Adrenal gland (tissue), 12 donors: ENCODE data around the gene RNF186. TPM values are rescaled to one million over a fixed set of nuclear protein-coding genes. Genes with fewer than 3 reads are reported as not detected.
"Not testable (repeated sequence)": the region's sequence is repeated elsewhere in the genome, so short reads cannot be mapped to it uniquely, and the experiment has no call there.

Source experiments
- DNase-seq, 7 donors: peaks; one replicate each; pipeline ENCODE4 v3.0.0-alpha.2; 2019 to 2020
- H3K27ac ChIP-seq, 5 donors: fragments of 200-600 bp; sonication (generic) in 4 of 5; 1 replicate in 3 of 5; 2 replicates in 2 of 5; pipeline versions ENCODE4 v1.5.1 to v1.8.0; 2016 to 2020; ENCODE audit warnings: mild to moderate bottlenecking in 1 of 5
- H3K27me3 ChIP-seq: fragments of 200-600 bp; 2 replicates; pipeline ENCODE4 v1.8.0; 2021
- H3K36me3 ChIP-seq, 2 donors: fragments of 200-600 bp; replicated peaks in 1 of 2; 1 replicate in 1 of 2; 2 replicates in 1 of 2; pipeline versions ENCODE4 v1.5.1 to v1.8.0; 2018 to 2022
- H3K4me1 ChIP-seq, 2 donors: fragments of 200-600 bp; replicated peaks in 1 of 2; 1 replicate in 1 of 2; 2 replicates in 1 of 2; pipeline versions ENCODE4 v1.5.1 to v1.8.0; 2018 to 2021
- H3K4me3 ChIP-seq, 4 donors: fragments of 200-600 bp; sonication (generic) in 3 of 4; one replicate each; pipeline ENCODE4 v1.5.1; 2016 to 2018
- H3K9me3 ChIP-seq, 3 donors: fragments of 200-600 bp; sonication (generic) in 1 of 3; replicated peaks in 1 of 3; 1 replicate in 2 of 3; 2 replicates in 1 of 3; pipeline versions ENCODE4 v1.5.1 to v1.8.0; 2016 to 2021
- POLR2A ChIP-seq, 2 donors: fragments of 450-650 bp; IDR thresholded peaks; one replicate each; pipeline ENCODE4 v1.6.1; 2017; ENCODE audit warnings: antibody characterized with exemption in 2 of 2, mild to moderate bottlenecking in 2 of 2, moderate library complexity in 1 of 2
- WGBS, 4 donors: extraction: QIAGEN DNeasy Blood & Tissue Kit in 2 of 4; methylation state at CpG; one replicate each; pipeline versions ENCODE4 v1.1.5 to v1.1.7; 2013 to 2017; 5-methylcytosine and 5-hydroxymethylcytosine counted together
- intact Hi-C, 2 donors: fragments of 100-400 bp; cut with DNase I; formaldehyde crosslinking; loops; one replicate each; pipeline versions ENCODE4 v1.14.1 to v1.15.0; 2022 to 2023
- polyA plus RNA-seq, 3 donors: library from polyadenylated mRNA; stranded (reverse); fragments of 200-250 nt in 2 of 3; fragments of 350-450 nt in 1 of 3; fragmentation: Illumina TruSeq in 1 of 3; extraction: RNeasy Lipid Tissue Mini Kit (QIAGEN cat#74804) in 1 of 3; gene quantifications; one replicate each; pipeline ENCODE4 v1.2.3, GENCODE V29; 2013 to 2014
- total RNA-seq, 9 donors: library from RNA; depleted of rRNA in 4 of 9; stranded (reverse); fragments of >200 nt in 4 of 9; fragments of 120-200 nt in 1 of 9; fragmentation: NEBNext Ultra II Directional in 1 of 9; extraction: Animal tissue kit (Norgen Biotek cat#: 25700) in 1 of 9; gene quantifications; one replicate each; pipeline versions ENCODE4 v1.1.0 to v1.2.4, GENCODE V29; 2013 to 2023
- TF ChIP-seq, protein P1 (sequence below), 6 experiments: fragments of 450-650 bp in 4 of 6; fragments of 200-600 bp in 2 of 6; sonication (generic) in 1 of 6; IDR thresholded peaks; 1 replicate in 5 of 6; 2 replicates in 1 of 6; pipeline versions ENCODE4 v1.5.1 to v1.8.0; 2016 to 2021; ENCODE audit warnings: antibody characterized with exemption in 6 of 6, mild to moderate bottlenecking in 2 of 6, moderate library complexity in 1 of 6
- donor health status: healthy with polysubstance abuse.
- donor health status: Bipolar disorder and iron deficiency.
- donor health status: DM: yes; HTN: yes; CAD: no.
- donor health status: DM: no; HTN: no; CAD: no.
- donor health status: DM: no; HTN: no; CAD: no.
- donor health status: DM: yes; HTN: yes; CAD: no.

RNF186 gene
- total and polyA plus RNA-seq, 12 donors, result not detected

DNA sequence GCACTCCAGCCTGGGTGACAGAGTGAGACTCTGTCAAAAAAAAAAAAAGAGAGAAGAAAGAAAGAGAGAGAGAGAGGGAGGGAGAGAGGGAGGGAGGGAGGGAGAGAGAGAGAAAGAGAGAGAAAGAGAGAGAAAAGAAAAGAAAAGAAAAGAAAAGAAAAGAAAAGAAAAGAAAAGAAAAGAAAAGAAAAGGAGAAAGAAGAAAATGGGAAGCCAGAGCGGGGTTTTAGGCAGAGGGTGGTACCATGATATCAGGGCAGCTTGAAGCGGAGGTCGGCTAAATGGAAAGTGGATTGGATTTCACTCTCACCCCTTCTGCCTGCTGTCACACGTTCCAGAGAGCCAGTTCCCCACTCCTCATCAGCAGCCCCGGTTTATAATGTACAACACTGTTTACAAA is 17.3 kb downstream of the RNF186 start:
- Histone ChIP-seq H3K4me1 (peaks cover 9% of the 10 kb centered on the region in 2 donors), H3K9me3 (no peaks in the 10 kb centered on the region), H3K4me3 (no peak overlapping the region), H3K27ac (peak overlapping the region in 2 of 5 donors; percentile 76 to 95), H3K27me3 (no peaks in the 10 kb centered on the region), H3K36me3 (no peaks in the 10 kb centered on the region)
- intact Hi-C loops, result no loop called here
- 79 to 89% (median 88%) methylated on average over 5 of the region's 5 CpGs for WGBS, 4 donors
- no peak for DNase-seq
- TF ChIP-seq, protein P1, sequence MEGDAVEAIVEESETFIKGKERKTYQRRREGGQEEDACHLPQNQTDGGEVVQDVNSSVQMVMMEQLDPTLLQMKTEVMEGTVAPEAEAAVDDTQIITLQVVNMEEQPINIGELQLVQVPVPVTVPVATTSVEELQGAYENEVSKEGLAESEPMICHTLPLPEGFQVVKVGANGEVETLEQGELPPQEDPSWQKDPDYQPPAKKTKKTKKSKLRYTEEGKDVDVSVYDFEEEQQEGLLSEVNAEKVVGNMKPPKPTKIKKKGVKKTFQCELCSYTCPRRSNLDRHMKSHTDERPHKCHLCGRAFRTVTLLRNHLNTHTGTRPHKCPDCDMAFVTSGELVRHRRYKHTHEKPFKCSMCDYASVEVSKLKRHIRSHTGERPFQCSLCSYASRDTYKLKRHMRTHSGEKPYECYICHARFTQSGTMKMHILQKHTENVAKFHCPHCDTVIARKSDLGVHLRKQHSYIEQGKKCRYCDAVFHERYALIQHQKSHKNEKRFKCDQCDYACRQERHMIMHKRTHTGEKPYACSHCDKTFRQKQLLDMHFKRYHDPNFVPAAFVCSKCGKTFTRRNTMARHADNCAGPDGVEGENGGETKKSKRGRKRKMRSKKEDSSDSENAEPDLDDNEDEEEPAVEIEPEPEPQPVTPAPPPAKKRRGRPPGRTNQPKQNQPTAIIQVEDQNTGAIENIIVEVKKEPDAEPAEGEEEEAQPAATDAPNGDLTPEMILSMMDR (IDR thresholded peaks at IDR 0.05), result no peak
- no peak for TF ChIP-seq POLR2A (IDR thresholded peaks at IDR 0.05)

DNA sequence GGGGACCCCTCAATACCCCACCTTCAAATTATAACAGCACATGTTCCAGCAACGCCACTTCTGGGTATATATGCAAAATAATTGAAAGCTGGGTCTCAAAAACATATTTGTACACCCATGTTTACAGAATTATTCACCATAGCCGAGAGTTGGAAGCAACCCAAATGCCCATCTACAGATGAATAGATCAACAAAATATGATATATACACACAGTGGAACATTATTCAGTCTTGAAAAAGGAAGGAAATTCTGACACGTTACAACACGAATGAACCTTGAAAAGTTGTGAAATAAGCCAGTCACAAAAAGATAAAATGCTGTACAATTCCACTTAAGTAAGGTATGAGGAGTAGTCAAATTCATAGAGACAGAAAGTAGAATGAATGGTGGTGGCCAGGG is 20.5 kb downstream of the RNF186 start:
- TF ChIP-seq, protein P1 (IDR thresholded peaks at IDR 0.05), result no peak
- no peak for TF ChIP-seq POLR2A (IDR thresholded peaks at IDR 0.05)
- no peaks in the 10 kb centered on the region for H3K36me3 ChIP-seq
- intact Hi-C loops, result no loop called here

DNA sequence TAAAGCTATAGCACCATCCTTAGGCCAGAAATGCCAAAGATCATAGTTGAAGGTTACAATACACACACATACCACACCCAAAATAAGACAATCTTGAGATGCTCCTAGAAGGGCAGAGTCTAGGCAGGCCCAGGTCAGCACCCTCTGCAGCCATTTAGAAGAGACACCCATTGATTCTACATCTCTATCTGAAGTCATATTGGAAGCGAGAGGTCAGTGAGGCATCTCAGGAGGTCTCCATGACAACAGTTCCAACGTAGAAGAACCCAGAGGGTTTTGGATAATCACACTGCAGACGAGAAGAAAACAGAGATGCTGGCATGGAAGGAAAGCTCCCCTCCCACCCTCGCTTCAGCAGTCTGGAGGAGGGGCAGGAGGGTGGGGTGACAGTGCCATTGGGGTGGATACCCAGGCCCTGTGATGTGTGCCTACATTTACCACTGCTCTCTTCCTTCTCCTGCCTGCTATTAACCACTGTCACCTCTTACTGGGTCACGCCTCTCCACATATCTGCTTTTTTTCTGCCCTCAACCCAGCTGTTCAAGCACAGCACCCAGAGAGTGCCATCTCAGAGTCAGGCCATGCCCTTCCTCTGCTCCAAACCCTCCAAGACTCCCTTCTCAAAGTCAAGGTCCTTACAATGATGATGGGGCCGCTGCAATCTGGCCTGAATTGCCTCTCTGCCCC is 21.6 kb downstream of the RNF186 start:
- WGBS, 4 donors, result 76 to 87% (median 84%) methylated on average over 6 of the region's 6 CpGs
- no peaks in the 10 kb centered on the region for H3K36me3 ChIP-seq
- no peak overlapping the region for H3K27ac ChIP-seq

More for the DNA sequence above, 20.5 kb downstream of the RNF186 start:
- Histone ChIP-seq H3K27me3 (no peaks in the 10 kb centered on the region), H3K4me3 (no peak overlapping the region), H3K9me3 (no peaks in the 10 kb centered on the region), H3K27ac (no peak overlapping the region), H3K4me1 (peaks cover 9 to 13% of the 10 kb centered on the region in 2 donors)
- no peak for DNase-seq
- 65 to 68% (median 66%) methylated on average over 4 of the region's 4 CpGs for WGBS, 4 donors

DNA sequence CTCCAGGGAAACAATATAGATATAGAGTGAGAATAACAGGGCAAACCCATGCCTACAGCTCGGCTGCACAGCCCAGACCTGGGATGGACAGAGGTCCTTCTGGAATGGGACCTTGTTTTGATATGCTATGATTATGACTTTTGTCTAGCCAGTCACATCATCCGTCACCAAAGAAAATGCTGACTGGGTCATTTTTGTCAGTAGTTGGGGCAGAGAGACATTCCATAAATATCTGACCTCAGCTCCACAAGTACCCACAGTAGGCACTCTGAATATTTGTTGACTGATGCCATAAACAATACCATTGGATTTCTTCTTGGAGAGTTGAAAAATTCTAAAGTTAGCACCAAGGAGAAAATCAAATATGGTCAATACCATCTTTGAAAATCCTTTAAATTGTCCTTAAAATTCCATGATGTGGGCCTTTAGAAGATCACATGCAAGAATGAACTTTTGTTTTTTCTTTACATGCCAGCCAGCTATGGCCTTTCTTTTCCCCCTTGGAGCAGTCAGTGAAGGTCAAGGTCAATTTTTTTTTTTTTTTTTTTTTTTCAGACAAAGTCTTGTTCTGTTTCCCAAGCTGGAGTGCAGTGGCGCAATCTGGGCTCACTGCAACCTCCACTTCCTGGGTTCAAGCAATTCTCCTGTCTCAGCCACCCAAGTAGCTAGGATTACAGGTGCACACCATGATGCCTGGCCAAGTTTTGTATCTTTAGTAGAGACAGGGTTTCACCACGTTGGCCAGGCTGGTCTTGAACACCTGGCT is 22.7 kb downstream of the RNF186 start:
- no peak overlapping the region for H3K27ac ChIP-seq
- no peaks in the 10 kb centered on the region for H3K9me3 ChIP-seq
- H3K36me3 ChIP-seq, result no peaks in the 10 kb centered on the region
- TF ChIP-seq, protein P1 (IDR thresholded peaks at IDR 0.05), result no peak
- TF ChIP-seq POLR2A (IDR thresholded peaks at IDR 0.05), result no peak
- H3K4me1 ChIP-seq, result peaks cover 0 to 4% of the 10 kb centered on the region in 2 donors
- intact Hi-C loops, result no loop called here
- 76 to 90% (median 85%) methylated on average over 4 of the region's 4 CpGs for WGBS, 4 donors
- no peak overlapping the region for H3K4me3 ChIP-seq
- H3K27me3 ChIP-seq, result no peaks in the 10 kb centered on the region
- DNase-seq, result peak in 1 of 7 donors; percentile 35

More for the DNA sequence above, 21.6 kb downstream of the RNF186 start:
- TF ChIP-seq, protein P1 (IDR thresholded peaks at IDR 0.05), result no peak
- TF ChIP-seq POLR2A (IDR thresholded peaks at IDR 0.05), result no peak
- DNase-seq, result no peak
- no peaks in the 10 kb centered on the region for H3K9me3 ChIP-seq
- peaks cover under 1 to 5% of the 10 kb centered on the region in 2 donors for H3K4me1 ChIP-seq
- H3K4me3 ChIP-seq, result no peak overlapping the region
- intact Hi-C loops, result no loop called here
- no peaks in the 10 kb centered on the region for H3K27me3 ChIP-seq

DNA sequence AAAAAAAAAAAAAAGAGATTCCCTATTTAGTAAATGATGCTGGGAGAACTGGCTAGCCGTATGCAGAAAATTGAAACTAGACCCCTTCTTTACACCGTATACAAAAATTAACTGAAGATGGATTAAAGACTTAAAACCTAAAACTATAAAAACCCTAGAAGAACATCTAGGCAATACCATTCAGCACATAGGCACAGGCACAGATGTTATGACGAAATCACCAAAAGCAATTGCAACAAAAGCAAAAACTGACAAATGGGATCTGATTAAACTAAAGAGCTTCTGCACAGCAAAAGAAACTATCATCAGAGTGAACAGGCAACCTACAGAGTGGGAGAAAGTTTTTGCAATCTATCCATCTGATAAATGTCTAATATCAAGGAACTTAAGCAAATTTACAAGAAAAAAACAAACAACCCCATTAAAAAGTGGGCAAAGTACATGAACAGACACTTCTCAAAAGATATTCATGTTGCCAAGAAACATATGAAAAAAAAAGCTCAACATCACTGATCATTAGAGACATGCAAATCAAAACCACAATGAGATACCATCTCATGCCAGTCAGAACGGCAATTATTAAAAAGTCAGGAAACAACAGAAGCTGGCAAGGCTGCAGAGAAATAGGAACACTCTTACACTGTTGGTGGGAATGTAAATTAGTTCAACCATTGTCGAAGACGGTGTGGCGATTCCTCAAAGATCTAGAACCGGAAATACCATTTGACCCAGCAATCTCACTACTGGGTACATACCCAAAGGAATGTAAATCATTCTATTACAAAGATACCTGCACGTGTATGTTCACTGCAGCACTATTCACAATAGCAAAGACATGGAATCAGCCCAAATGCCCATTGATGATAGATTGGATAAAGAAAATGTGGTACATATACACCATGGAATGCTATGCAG is 24.8 kb downstream of the RNF186 start:
- DNase-seq, H3K4me3 ChIP-seq, H3K27ac ChIP-seq, intact Hi-C loops, H3K4me1 ChIP-seq, H3K9me3 ChIP-seq, H3K27me3 ChIP-seq: not testable (repeated sequence)
- 91 to 93% (median 91%) methylated on average over 9 of the region's 9 CpGs for whole genome bisulfite sequencing, 4 donors
- peaks cover 0 to 14% of the 10 kb centered on the region in 2 donors for H3K36me3 ChIP-seq
